Stomach (tissue), 4 donors: ENCODE results near the gene GOSR2.

ENCODE experiments used
- EP300 ChIP-seq: sonication (generic); formaldehyde crosslinking; IDR thresholded peaks from one replicate; pipeline ENCODE4 v1.6.1; 2017; ENCODE audit warnings: antibody characterized with exemption
- POLR2A ChIP-seq, 4 donors: fragments of 450-650 bp; IDR thresholded peaks; one replicate each; pipeline ENCODE4 v1.6.1; 2016; ENCODE audit warnings: antibody characterized with exemption in 4 of 4, control low read depth in 2 of 4, mild to moderate bottlenecking in 1 of 4, moderate library complexity in 1 of 4
- TF ChIP-seq, protein P1 (sequence below), 7 experiments: fragments of 450-650 bp in 4 of 7; fragments of 200-600 bp in 3 of 7; sonication (generic) in 3 of 7; IDR thresholded peaks; one replicate each; pipeline ENCODE4 v1.5.1; 2016 to 2019; ENCODE audit warnings: antibody characterized with exemption in 7 of 7, control low read depth in 2 of 7, mild to moderate bottlenecking in 1 of 7

DNA sequence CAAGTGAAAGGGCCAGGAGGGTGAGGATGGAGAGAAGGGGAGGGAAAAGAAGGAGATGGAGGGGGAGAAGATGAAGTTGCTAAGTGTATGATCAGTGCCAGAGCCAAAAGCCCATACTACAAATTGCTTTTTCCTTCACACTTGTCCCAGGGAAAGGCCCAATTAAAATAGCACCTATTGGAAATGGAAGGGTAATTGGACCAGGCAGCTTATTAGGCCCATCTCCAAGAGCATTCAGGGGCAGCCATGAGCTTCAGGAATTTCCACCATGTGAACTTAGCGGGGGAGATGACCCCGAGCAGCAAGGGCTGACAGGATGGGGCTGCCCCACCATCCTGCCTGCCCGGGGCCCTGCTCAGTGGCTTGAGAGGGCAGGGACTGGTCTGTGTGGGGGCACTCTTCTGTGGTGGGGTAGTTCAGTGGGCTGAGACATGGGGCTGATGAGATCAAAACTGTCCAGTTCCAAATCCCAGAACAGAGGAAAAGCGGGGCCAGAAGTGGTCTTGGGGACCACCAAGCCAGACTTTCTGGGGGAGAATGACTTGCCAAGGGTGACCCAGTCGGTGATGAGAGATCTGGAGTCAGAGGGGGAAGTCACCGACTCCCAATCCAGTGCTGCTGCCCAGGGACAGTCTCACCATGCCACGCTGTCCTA lies 27.5 kb downstream of the GOSR2 start:
- TF ChIP-seq, protein P1, sequence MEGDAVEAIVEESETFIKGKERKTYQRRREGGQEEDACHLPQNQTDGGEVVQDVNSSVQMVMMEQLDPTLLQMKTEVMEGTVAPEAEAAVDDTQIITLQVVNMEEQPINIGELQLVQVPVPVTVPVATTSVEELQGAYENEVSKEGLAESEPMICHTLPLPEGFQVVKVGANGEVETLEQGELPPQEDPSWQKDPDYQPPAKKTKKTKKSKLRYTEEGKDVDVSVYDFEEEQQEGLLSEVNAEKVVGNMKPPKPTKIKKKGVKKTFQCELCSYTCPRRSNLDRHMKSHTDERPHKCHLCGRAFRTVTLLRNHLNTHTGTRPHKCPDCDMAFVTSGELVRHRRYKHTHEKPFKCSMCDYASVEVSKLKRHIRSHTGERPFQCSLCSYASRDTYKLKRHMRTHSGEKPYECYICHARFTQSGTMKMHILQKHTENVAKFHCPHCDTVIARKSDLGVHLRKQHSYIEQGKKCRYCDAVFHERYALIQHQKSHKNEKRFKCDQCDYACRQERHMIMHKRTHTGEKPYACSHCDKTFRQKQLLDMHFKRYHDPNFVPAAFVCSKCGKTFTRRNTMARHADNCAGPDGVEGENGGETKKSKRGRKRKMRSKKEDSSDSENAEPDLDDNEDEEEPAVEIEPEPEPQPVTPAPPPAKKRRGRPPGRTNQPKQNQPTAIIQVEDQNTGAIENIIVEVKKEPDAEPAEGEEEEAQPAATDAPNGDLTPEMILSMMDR (IDR thresholded peaks at IDR 0.05) = no peak
- TF ChIP-seq POLR2A (IDR thresholded peaks at IDR 0.05) = no peak
- TF ChIP-seq EP300 = no peak
